ENCODE data around the gene SERGEF. TPM values are rescaled to one million over a fixed set of nuclear protein-coding genes. Genes with fewer than 3 reads are reported as not detected.

The SERGEF gene
- total RNA-seq, 1 donor from 2014 or later: 39.5 TPM

DNA sequence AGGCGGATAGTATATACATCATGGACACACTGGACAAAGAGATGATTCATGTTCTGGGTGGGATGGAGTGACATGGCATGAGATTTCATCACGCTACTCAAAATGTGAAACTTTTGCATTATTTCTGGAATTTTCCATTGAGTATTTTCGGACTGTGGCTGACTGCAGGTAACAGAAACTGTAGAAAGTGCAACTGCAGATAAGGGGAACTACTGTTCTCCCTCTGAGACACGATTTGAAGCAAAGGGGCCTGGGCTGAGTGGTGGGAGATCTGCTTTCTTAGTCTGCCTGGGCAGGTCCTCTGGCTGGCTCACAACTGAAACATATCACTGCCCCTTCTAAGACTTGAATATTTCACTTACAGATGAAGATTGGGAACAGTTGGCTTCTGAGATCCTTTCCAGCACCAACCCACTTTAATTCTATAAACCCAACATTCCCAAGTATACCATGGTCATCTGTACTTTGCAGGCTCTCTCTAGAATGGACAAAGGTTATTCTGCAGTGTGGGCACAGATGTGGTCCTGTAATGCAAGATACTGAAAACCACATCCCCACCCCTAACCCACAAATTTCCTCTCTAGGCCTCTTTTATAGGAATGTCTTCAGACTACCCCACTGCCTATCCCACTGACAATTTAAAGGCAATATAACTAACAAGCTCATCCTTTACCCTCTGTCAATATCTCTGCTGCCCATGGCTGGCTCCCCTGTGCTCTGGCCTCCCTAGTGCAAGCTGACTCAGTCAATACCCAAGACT, 157.1 kb downstream of the SERGEF start:
- H3K27me3 Mint-ChIP-seq (ENCODE audit: low read depth): no peaks in the 10 kb centered on the region
- no peaks in the 10 kb centered on the region for H3K9me3 Mint-ChIP-seq
- H3K27ac Mint-ChIP-seq: no peak overlapping the region
- no peak for DNase-seq (ENCODE audit: low spot score)
- H3K4me1 Mint-ChIP-seq (ENCODE audit: low read depth): peaks cover 6% of the 10 kb centered on the region
- no peaks in the 10 kb centered on the region for H3K36me3 Mint-ChIP-seq (ENCODE audit: low read depth)
- H3K4me3 Mint-ChIP-seq (ENCODE audit: low read depth): no peak overlapping the region
- intact Hi-C loops (cut with micrococcal nuclease): no loop called here

DNA sequence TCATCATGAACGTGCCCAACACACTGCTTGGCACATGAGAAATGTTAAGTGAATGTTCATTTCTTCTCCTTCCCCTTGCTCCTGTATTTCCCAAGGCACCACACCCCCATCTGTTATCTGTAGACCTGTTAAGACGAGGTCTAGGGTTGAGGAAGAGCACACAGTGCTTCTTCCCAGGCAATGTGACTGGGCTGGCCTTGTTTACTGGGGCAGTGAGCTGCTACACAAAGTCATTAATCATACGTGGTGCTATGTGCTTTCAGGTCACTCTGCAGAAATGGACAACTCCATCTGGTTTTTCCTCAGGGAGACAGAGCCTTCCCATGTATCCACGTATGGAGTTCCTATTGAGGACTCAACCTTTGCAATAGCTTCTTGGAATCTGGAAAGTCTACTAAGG, 159.6 kb downstream of the SERGEF start:
- Mint-ChIP-seq H3K27me3 (ENCODE audit: low read depth) (no peaks in the 10 kb centered on the region), H3K4me1 (ENCODE audit: low read depth) (peaks cover 6% of the 10 kb centered on the region), H3K4me3 (ENCODE audit: low read depth) (no peak overlapping the region), H3K9me3 (no peaks in the 10 kb centered on the region), H3K36me3 (ENCODE audit: low read depth) (no peaks in the 10 kb centered on the region), H3K27ac (no peak overlapping the region)
- DNase-seq (ENCODE audit: low spot score): no peak
- intact Hi-C loops (cut with micrococcal nuclease): no loop called here

DNA sequence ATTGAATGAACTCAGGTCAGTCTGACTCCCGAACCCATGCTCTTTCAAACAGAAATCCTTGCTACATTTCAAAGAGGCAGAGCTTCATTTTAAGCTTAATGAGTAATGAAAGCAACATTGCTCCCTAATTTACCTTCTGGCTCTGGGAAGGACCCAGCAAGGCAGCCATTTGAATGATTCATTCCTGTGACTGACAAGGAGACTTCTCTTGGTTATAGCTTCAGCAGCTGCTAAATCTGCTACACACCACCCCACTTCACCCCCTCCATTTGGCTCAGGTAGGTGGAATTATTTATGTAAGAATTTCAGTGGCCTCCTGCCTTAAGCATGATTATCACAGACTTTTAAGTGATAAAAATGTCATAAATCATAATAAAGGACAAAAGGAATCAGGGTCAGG, 160.6 kb downstream of the SERGEF start:
- Mint-ChIP-seq H3K36me3 (ENCODE audit: low read depth) (no peaks in the 10 kb centered on the region), H3K27me3 (ENCODE audit: low read depth) (no peaks in the 10 kb centered on the region), H3K27ac (no peak overlapping the region), H3K9me3 (no peaks in the 10 kb centered on the region), H3K4me1 (ENCODE audit: low read depth) (peaks cover 6% of the 10 kb centered on the region), H3K4me3 (ENCODE audit: low read depth) (no peak overlapping the region)
- DNase-seq (ENCODE audit: low spot score): no peak
- intact Hi-C loops (cut with micrococcal nuclease): no loop called here

DNA sequence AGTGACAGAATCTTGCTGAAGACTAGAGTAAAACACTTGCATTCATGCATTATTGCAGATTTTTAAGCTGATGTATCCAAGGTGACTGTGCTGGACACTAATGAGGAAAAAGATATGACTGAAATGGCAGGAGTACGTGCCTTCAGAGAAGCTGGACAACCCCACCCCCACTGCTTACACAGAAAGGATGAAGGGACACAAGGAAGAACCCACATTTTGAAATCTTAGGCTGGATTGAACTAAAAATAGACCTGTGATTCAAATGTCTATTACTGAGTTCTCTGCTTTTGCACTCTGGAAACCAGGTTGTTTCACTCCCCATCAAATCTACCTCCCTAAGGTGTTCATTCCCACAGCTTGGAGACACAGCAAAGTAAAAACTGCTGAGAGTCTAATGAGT, 161.2 kb downstream of the SERGEF start:
- Mint-ChIP-seq H3K36me3 (ENCODE audit: low read depth) (no peaks in the 10 kb centered on the region), H3K9me3 (no peaks in the 10 kb centered on the region), H3K27me3 (ENCODE audit: low read depth) (no peaks in the 10 kb centered on the region), H3K4me3 (ENCODE audit: low read depth) (no peak overlapping the region), H3K27ac (no peak overlapping the region), H3K4me1 (ENCODE audit: low read depth) (peaks cover 6% of the 10 kb centered on the region)
- no peak for DNase-seq (ENCODE audit: low spot score)
- intact Hi-C loops (cut with micrococcal nuclease): no loop called here

DNA sequence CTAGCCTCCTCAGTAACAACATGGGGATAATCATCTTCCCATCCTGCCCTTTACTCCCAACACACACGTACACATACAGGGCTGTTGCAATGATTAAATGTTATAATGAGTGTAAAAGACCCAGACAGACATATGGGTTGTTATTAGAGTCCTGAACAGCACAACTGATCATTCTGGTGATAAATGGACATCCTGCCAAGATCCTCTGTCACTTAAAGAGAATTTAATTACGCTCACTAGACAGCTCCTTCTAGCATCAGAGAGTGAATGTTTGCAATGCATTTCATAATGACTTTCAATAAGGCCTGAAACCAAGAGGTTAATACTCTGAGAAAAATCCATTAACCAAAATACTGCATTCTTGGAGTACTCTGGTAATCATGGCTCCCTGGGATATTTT, 162.5 kb downstream of the SERGEF start:
- no peaks in the 10 kb centered on the region for H3K4me1 Mint-ChIP-seq (ENCODE audit: low read depth)
- no peak overlapping the region for H3K4me3 Mint-ChIP-seq (ENCODE audit: low read depth)
- intact Hi-C loops (cut with micrococcal nuclease): no loop called here
- no peak overlapping the region for H3K27ac Mint-ChIP-seq
- no peak for DNase-seq (ENCODE audit: low spot score)
- no peaks in the 10 kb centered on the region for H3K36me3 Mint-ChIP-seq (ENCODE audit: low read depth)
- H3K9me3 Mint-ChIP-seq: no peaks in the 10 kb centered on the region
- no peaks in the 10 kb centered on the region for H3K27me3 Mint-ChIP-seq (ENCODE audit: low read depth)

DNA sequence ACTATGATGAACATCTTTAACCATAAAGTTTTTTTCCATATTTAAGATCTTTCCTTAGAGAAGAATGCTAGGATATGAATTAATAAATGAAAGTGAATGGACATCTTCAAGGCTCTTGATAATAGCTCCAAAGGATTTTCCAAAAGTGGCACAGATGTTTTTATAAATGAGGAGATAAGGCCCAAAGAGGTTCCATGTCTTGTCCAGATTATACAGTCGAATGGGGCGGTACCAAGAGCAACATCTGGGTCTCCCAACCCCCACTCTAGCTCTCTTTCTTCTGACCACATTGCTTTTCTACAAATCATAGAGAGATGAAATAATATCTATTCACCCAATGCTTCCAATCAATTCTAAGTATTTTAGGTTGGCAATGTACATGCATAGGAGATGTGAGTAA, 164.1 kb downstream of the SERGEF start:
- Mint-ChIP-seq H3K36me3 (ENCODE audit: low read depth) (no peaks in the 10 kb centered on the region), H3K27ac (no peak overlapping the region), H3K4me1 (ENCODE audit: low read depth) (no peaks in the 10 kb centered on the region), H3K4me3 (ENCODE audit: low read depth) (no peak overlapping the region), H3K9me3 (no peaks in the 10 kb centered on the region), H3K27me3 (ENCODE audit: low read depth) (no peaks in the 10 kb centered on the region)
- intact Hi-C loops (cut with micrococcal nuclease): no loop called here
- DNase-seq (ENCODE audit: low spot score): no peak

DNA sequence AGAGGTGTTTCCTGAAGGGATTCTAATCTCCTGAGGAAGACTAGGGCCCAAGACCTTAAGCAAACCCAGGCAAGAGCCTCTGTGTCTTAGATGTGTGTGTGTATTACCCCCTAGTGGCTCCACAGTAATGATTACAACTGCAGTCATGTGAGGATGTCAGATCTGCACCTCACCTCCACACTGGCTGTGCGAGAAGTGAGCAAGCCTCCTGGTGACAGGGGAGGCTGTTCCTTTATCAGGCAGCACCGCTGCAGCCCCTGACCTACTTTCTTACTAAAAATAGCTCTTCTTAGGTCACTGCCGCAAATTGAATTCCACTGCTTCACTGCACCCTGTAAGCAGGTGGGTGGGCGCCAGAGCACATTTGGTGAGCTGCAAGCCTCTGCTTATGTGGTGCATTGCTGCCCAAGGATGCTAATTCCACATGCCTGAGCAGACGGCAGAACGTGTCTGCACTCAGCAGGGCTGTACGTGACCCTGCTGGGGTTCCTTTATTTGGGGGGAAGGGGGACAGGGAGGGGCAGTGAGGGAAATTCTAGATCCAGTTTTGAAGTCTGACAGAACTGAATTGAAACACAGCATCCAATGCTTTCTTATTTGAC, 165.9 kb downstream of the SERGEF start:
- H3K9me3 Mint-ChIP-seq: no peaks in the 10 kb centered on the region
- no peaks in the 10 kb centered on the region for H3K27me3 Mint-ChIP-seq (ENCODE audit: low read depth)
- no peak for DNase-seq (ENCODE audit: low spot score)
- H3K36me3 Mint-ChIP-seq (ENCODE audit: low read depth): no peaks in the 10 kb centered on the region
- no peak overlapping the region for H3K4me3 Mint-ChIP-seq (ENCODE audit: low read depth)
- H3K4me1 Mint-ChIP-seq (ENCODE audit: low read depth): no peaks in the 10 kb centered on the region
- H3K27ac Mint-ChIP-seq: no peak overlapping the region
- intact Hi-C loops (cut with micrococcal nuclease): no loop called here

DNA sequence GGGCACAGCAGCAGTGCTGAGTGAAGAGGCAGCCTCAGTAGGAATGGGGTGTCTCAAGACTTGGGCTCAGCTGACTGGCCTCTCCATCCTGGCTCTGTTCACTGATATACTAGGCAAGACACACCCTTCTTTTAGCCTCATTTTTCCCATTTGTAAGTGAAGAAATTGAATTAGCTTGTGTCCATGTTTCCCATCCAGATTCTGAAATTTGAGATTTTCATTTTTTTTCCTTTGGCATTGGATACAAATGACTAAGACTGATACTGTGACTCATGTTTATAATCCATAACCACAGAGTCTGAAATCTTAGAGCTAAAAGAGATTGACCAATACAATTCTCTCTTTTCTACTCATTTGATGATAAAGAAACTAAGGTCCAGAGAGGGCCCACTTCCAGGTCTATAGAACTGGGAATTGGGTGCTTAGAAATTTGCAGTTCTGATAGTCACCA, 167.4 kb downstream of the SERGEF start:
- intact Hi-C loops (cut with micrococcal nuclease): no loop called here

DNA sequence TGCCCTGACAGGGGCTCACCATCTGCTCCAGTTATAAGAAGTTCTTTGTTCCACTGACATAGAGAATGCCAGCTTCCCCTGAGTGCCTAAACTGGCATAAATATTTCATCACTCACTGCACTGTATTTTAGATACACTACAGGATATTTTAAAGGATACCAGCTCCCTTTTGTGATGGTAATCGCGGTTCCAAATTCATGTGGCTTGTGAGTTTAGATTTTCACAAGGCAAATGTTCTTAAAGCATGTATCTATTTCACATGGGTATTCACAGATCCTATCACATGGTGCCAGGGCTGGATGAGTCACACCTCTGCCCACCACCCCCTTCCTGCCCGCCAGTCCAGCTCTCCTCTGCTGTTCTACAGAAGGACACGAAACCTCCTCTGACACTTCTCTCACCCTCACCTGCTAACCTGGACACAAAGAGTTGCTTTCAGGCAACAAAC, 172.7 kb downstream of the SERGEF start:
- no peak overlapping the region for H3K4me3 Mint-ChIP-seq (ENCODE audit: low read depth)
- DNase-seq (ENCODE audit: low spot score): no peak
- H3K9me3 Mint-ChIP-seq: no peaks in the 10 kb centered on the region
- no peak overlapping the region for H3K27ac Mint-ChIP-seq
- intact Hi-C loops (cut with micrococcal nuclease): no loop called here
- H3K36me3 Mint-ChIP-seq (ENCODE audit: low read depth): no peaks in the 10 kb centered on the region
- no peaks in the 10 kb centered on the region for H3K27me3 Mint-ChIP-seq (ENCODE audit: low read depth)
- H3K4me1 Mint-ChIP-seq (ENCODE audit: low read depth): peaks cover 2% of the 10 kb centered on the region

More for the DNA sequence above, 167.4 kb downstream of the SERGEF start:
- H3K27ac Mint-ChIP-seq: no peak overlapping the region
- H3K27me3 Mint-ChIP-seq (ENCODE audit: low read depth): no peaks in the 10 kb centered on the region
- no peaks in the 10 kb centered on the region for H3K4me1 Mint-ChIP-seq (ENCODE audit: low read depth)
- no peak for DNase-seq (ENCODE audit: low spot score)
- no peak overlapping the region for H3K4me3 Mint-ChIP-seq (ENCODE audit: low read depth)
- H3K9me3 Mint-ChIP-seq: no peaks in the 10 kb centered on the region
- no peaks in the 10 kb centered on the region for H3K36me3 Mint-ChIP-seq (ENCODE audit: low read depth)

DNA sequence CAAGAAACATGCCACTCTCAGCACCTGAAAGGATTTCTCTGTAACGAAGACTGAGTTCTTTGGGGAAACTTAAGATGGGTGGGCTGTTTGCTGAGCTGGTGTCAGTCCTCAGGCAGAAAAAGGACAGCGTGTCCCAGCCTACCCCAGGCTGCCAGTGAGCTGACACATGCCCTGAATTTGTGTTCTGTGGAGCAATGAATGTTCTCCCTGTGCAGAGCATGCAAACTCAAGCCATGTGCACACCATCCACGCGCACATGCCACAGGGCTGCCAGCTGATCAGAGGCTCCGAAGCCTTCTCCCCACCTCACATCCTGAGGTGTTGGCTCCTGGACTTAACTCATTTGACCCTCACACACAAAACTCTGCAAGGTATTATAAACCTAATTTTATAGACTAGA, 173.4 kb downstream of the SERGEF start:
- no peaks in the 10 kb centered on the region for H3K27me3 Mint-ChIP-seq (ENCODE audit: low read depth)
- no peaks in the 10 kb centered on the region for H3K9me3 Mint-ChIP-seq
- intact Hi-C loops (cut with micrococcal nuclease): no loop called here
- no peak for DNase-seq (ENCODE audit: low spot score)
- H3K4me1 Mint-ChIP-seq (ENCODE audit: low read depth): peaks cover 2% of the 10 kb centered on the region
- no peak overlapping the region for H3K27ac Mint-ChIP-seq
- H3K36me3 Mint-ChIP-seq (ENCODE audit: low read depth): no peaks in the 10 kb centered on the region
- no peak overlapping the region for H3K4me3 Mint-ChIP-seq (ENCODE audit: low read depth)

DNA sequence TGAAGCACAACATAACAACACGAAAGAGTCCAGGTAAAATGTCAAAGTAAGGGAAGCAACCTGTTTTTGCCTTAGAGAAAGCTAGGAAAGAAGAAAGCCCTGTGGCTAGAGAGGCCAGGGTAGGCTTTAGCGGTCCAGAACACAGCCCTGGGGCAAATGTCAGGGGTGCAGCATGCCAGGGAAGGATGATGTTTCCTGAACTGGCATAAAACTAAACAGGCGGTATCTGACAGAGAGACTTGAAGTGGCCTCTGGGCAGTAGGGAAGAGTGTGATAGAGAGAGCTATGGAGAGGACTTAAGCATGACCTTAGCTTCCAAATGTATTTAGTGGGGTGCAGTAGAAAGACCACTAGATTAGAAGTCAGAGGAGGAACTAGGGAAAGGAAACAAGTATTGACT, 174.7 kb downstream of the SERGEF start:
- no peak overlapping the region for H3K4me3 Mint-ChIP-seq (ENCODE audit: low read depth)
- intact Hi-C loops (cut with micrococcal nuclease): no loop called here
- H3K36me3 Mint-ChIP-seq (ENCODE audit: low read depth): no peaks in the 10 kb centered on the region
- peaks cover 2% of the 10 kb centered on the region for H3K4me1 Mint-ChIP-seq (ENCODE audit: low read depth)
- H3K27me3 Mint-ChIP-seq (ENCODE audit: low read depth): no peaks in the 10 kb centered on the region
- no peak overlapping the region for H3K27ac Mint-ChIP-seq
- DNase-seq (ENCODE audit: low spot score): no peak
- H3K9me3 Mint-ChIP-seq: no peaks in the 10 kb centered on the region

DNA sequence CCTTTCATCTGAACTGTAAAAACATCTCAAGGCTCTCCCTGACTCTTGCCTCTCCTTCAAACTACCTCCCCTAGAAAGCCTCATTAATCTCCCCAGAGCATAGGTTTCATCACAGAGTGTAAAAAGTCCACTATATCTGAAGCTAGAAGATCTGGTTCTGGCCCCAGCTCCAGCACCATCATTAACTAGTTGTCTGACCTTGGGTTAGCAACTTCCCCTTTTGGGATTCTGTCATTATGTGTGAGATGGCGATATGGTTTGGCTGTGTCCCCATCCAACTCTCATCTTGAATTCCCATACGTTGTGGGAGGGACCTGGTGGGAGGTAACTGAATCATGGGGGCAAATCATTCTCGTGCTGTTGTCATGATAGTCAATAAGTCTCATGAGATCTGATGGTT, 181.0 kb downstream of the SERGEF start:
- Mint-ChIP-seq H3K4me3 (ENCODE audit: low read depth) (no peak overlapping the region), H3K9me3 (no peaks in the 10 kb centered on the region), H3K27me3 (ENCODE audit: low read depth) (no peaks in the 10 kb centered on the region), H3K27ac (no peak overlapping the region), H3K36me3 (ENCODE audit: low read depth) (no peaks in the 10 kb centered on the region), H3K4me1 (ENCODE audit: low read depth) (no peaks in the 10 kb centered on the region)
- no peak for DNase-seq (ENCODE audit: low spot score)
- intact Hi-C loops (cut with micrococcal nuclease): no loop called here

DNA sequence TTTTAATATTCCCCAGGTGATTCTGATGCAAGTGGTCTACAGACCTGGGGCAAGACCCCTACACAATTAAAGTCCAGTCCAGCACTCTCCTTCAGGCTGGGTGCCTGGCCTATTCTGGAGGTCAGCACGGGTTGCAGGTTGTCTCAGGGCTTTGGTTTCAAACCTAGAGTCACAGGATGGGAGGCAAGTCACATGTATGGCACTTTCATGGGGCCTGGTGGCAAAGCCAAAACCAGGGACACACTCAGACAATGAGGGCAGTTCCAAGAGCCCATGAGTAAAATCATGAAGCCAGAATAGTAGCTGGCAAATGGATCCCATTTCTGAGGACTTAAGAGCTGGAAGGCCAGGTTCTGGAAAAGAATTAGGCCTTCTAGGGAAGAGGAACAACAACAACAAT, 181.6 kb downstream of the SERGEF start:
- intact Hi-C loops (cut with micrococcal nuclease): no loop called here
- DNase-seq (ENCODE audit: low spot score): no peak
- no peaks in the 10 kb centered on the region for H3K4me1 Mint-ChIP-seq (ENCODE audit: low read depth)
- H3K9me3 Mint-ChIP-seq: no peaks in the 10 kb centered on the region
- no peaks in the 10 kb centered on the region for H3K36me3 Mint-ChIP-seq (ENCODE audit: low read depth)
- H3K4me3 Mint-ChIP-seq (ENCODE audit: low read depth): no peak overlapping the region
- H3K27ac Mint-ChIP-seq: no peak overlapping the region
- H3K27me3 Mint-ChIP-seq (ENCODE audit: low read depth): no peaks in the 10 kb centered on the region
